ENCODE measurements around the gene SSTR5.

DNA sequence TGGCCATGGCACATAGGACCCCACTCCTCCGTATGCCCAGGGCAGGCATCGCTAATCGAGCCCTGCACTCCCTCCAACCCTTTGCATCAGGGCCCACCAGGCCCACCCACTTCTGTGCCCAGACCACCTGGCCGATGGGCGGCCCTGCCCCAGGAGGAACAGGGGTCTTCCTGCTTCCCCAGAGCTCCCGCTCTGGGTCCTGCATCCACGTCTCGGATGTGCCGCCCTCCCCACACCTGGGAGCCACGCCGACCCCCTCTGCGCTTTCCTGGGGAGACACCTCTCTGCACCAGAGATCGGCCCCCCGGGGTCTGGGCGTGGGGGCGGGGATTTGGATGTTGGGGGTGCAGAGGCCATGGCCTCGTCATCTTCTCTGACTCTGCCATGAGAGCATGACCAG is 21.1 kb upstream of the SSTR5 start:
- TF ChIP-seq POLR2A (IDR thresholded peaks at IDR 0.05; ENCODE audit: low read depth, low read length) (no peak), POLR2AphosphoS5 (IDR thresholded peaks at IDR 0.05; ENCODE audit: low read depth, low read length) (no peak)
